GM19025 (cell line): ENCODE results near the gene HSPA6.
"Not testable (repeated sequence)": the region's sequence is repeated elsewhere in the genome, so short reads cannot be mapped to it uniquely, and the experiment has no call there.

Source experiments
- ATAC-seq: cut with Tn5 transposase; IDR thresholded peaks from one replicate; pipeline ENCODE4 v1.9.1; 2021; ENCODE audit warnings: mild to moderate bottlenecking, low read depth, moderate library complexity; ENCODE audit not compliant: unreplicated experiment

Gene HSPA6

GRCh38 chr1:161557506-161558450 lies 33.4 kb downstream of the HSPA6 start:
- ATAC-seq = not testable (repeated sequence)

DNA sequence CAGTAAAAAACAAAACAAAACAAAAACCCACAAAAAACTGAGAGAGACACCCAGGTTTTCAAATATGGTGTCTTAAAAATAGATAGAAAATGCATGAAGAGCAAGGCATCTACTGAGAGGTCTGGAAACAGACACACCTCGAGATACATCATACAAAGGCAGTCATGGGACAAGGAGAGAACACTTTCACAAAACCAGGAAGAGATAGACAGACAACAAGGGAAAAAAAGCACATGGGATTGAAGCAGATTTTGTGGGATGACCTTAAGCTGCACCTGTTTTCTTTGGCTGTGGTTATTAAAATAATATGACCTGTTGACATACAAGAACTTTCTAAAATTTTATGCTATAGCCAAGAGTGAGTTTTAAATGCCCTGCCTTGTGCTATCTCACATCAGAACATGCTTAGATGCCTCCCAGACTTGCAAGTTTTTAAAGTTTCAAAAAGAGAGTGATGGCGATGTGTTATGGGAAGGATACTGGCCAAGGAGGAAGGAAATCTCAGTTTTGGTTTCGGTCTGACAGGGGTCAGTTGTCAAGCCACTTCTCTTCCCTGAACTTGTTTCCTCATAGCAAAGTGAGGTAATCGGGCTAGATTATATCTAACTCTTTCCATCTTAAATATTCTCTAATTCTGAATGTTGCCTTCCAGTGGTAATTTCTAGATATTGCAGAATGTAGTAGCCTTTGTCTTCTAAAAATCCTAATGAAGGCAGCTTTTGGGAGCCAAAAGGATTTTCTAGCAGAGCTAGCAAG lies 36.8 kb downstream of the HSPA6 start:
- not testable (repeated sequence) for ATAC-seq

GRCh38 chr1:161562441-161562840 lies 38.1 kb downstream of the HSPA6 start:
- not testable (repeated sequence) for ATAC-seq

DNA sequence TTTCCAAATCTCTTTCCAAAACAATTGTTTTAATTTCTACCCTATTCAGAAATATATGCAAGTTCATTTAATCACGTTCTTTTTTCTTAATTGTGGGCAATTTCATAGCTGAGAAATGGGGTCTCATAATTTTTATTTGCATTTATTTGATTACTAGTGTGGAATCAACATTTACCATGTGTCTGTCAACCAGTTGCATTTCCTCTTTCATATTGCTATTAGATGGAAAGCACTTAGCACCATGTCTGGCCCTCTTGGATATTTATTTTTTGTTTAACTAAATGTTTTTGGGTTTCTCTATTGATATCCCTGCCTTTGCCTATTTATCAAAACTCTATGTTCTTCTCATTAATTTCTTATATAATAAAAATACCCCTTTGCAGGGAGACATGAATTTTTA lies 39.2 kb downstream of the HSPA6 start:
- ATAC-seq = not testable (repeated sequence)

GRCh38 chr1:161566602-161566960 lies 42.2 kb downstream of the HSPA6 start:
- not testable (repeated sequence) for ATAC-seq

- not testable (repeated sequence) for ATAC-seq
Observed at GRCh38 chr1:161571703-161572102, 47.4 kb downstream of the HSPA6 start.
